HepG2 (cell line): ENCODE data around the gene CDC6. TPM values are rescaled to one million over a fixed set of nuclear protein-coding genes. Genes with fewer than 3 reads are reported as not detected.

Experiments
- ASH2L ChIP-seq: fragments of 300-600, 200-600 bp; sonication (generic); IDR thresholded peaks from 2 replicates; pipeline ENCODE4 v1.7.0; 2017; ENCODE audit warnings: low read depth, mild to moderate bottlenecking, moderate library complexity, mixed read lengths, low read length; ENCODE audit not compliant: insufficient read length
- ATF1 ChIP-seq: IDR thresholded peaks from 2 replicates; pipeline ENCODE4 v1.6.1; 2016; ENCODE audit warnings: mild to moderate bottlenecking, control low read depth
- ATM ChIP-seq: fragments of 450-650 bp; IDR thresholded peaks from 2 replicates; pipeline ENCODE4 v1.7.1; 2017; ENCODE audit warnings: mild to moderate bottlenecking, borderline replicate concordance
- CEBPG ChIP-seq: IDR thresholded peaks from 2 replicates; pipeline ENCODE4 v1.6.1; 2016
- GABPB1 ChIP-seq: IDR thresholded peaks from 2 replicates; pipeline ENCODE4 v1.6.1; 2016; ENCODE audit warnings: mild to moderate bottlenecking, missing genetic modification reagents, moderate library complexity, missing compliant biosample characterization
- GFI1 ChIP-seq: sonication (generic); formaldehyde crosslinking; IDR thresholded peaks from 2 replicates; pipeline ENCODE4 v1.5.0; 2020; ENCODE audit warnings: missing genetic modification reagents, mild to moderate bottlenecking, borderline replicate concordance
- HDAC2 ChIP-seq: sonication (generic); formaldehyde crosslinking; IDR thresholded peaks from 2 replicates; pipeline ENCODE4 v1.4.0; 2020; ENCODE audit warnings: missing genetic modification reagents
- MED1 ChIP-seq: sonication (generic); formaldehyde crosslinking; IDR thresholded peaks from 2 replicates; pipeline ENCODE4 v1.4.0; 2020; ENCODE audit warnings: missing genetic modification reagents
- SAP130 ChIP-seq: IDR thresholded peaks from 2 replicates; pipeline ENCODE4 v1.6.1; 2016; ENCODE audit warnings: low read depth
- SMC3 ChIP-seq: IDR thresholded peaks from 2 replicates; pipeline ENCODE4 v1.6.1; 2011; ENCODE audit warnings: low read length, improper control_type of control experiment
- ZMYM4 ChIP-seq: sonication (generic); formaldehyde crosslinking; IDR thresholded peaks from 2 replicates; pipeline ENCODE4 v1.8.1; 2023; ENCODE audit warnings: mild to moderate bottlenecking, missing genetic modification reagents
- ZNF230 ChIP-seq: sonication (generic); formaldehyde crosslinking; IDR thresholded peaks from 2 replicates; pipeline ENCODE4 v1.4.0; 2020; ENCODE audit warnings: mild to moderate bottlenecking, missing genetic modification reagents
- ZNF263 ChIP-seq: sonication (generic); formaldehyde crosslinking; IDR thresholded peaks from 2 replicates; pipeline ENCODE4 v1.4.0; 2020; ENCODE audit warnings: missing genetic modification reagents
- ZNF547 ChIP-seq: sonication (generic); formaldehyde crosslinking; IDR thresholded peaks from 2 replicates; pipeline ENCODE4 v1.5.1; 2020; ENCODE audit warnings: mild to moderate bottlenecking, missing genetic modification reagents
- ZNF782 ChIP-seq: sonication (generic); formaldehyde crosslinking; IDR thresholded peaks from 2 replicates; pipeline ENCODE4 v1.4.0; 2020; ENCODE audit warnings: missing genetic modification reagents, mild to moderate bottlenecking, borderline replicate concordance
- ZNF883 ChIP-seq: sonication (generic); formaldehyde crosslinking; IDR thresholded peaks from 2 replicates; pipeline ENCODE4 v1.5.1; 2020; ENCODE audit warnings: mild to moderate bottlenecking, missing genetic modification reagents; ENCODE audit errors: not compliant biosample characterization
- ZNF891 ChIP-seq: sonication (generic); formaldehyde crosslinking; IDR thresholded peaks from 2 replicates; pipeline ENCODE4 v1.5.0; 2020; ENCODE audit warnings: mild to moderate bottlenecking, missing genetic modification reagents
- polyA plus RNA-seq, 8 experiments: library from polyadenylated mRNA; depleted of rRNA in 3 of 8; stranded (reverse) in 7 of 8; unstranded in 1 of 8; fragments of >200 nt; fragmentation: Illumina TruSeq in 4 of 8; extraction: Trizol in 4 of 8; gene quantifications; 2 replicates each; pipeline versions ENCODE4 v1.2.1 to v1.2.3, GENCODE V29; 2011 to 2016; ENCODE audit warnings: low read depth in 4 of 8, missing spikeins in 1 of 8, mixed read lengths in 1 of 8; ENCODE audit not compliant: insufficient read depth in 1 of 8
- total RNA-seq, 5 experiments: library from RNA; depleted of rRNA; stranded (reverse); fragments of >200 nt; fragmentation: Illumina TruSeq; extraction: Trizol; gene quantifications; 2 replicates each; pipeline ENCODE4 v1.2.3, GENCODE V29; 2016; ENCODE audit warnings: low read depth in 1 of 5
- TF ChIP-seq, protein P1 (sequence below): sonication (generic); formaldehyde crosslinking; IDR thresholded peaks from 2 replicates; pipeline ENCODE4 v1.5.1; 2020; ENCODE audit warnings: missing genetic modification reagents, mild to moderate bottlenecking, borderline replicate concordance
- TF ChIP-seq, protein P2 (sequence below): sonication (generic); formaldehyde crosslinking; IDR thresholded peaks from 2 replicates; pipeline ENCODE4 v1.4.0; 2020; ENCODE audit warnings: missing genetic modification reagents
- TF ChIP-seq, protein P3 (sequence below): sonication (generic); formaldehyde crosslinking; IDR thresholded peaks from 2 replicates; pipeline ENCODE4 v1.4.0; 2020; ENCODE audit warnings: missing genetic modification reagents
- TF ChIP-seq, protein P4 (sequence below): sonication (generic); formaldehyde crosslinking; IDR thresholded peaks from 2 replicates; pipeline ENCODE4 v1.5.0; 2020; ENCODE audit warnings: missing genetic modification reagents

The CDC6 gene
- total and polyA plus RNA-seq, 2 of the 13 experiments (the other 11 are each of a cell fraction or from before 2014, with no cell fraction given): 17.4 to 114 TPM

DNA sequence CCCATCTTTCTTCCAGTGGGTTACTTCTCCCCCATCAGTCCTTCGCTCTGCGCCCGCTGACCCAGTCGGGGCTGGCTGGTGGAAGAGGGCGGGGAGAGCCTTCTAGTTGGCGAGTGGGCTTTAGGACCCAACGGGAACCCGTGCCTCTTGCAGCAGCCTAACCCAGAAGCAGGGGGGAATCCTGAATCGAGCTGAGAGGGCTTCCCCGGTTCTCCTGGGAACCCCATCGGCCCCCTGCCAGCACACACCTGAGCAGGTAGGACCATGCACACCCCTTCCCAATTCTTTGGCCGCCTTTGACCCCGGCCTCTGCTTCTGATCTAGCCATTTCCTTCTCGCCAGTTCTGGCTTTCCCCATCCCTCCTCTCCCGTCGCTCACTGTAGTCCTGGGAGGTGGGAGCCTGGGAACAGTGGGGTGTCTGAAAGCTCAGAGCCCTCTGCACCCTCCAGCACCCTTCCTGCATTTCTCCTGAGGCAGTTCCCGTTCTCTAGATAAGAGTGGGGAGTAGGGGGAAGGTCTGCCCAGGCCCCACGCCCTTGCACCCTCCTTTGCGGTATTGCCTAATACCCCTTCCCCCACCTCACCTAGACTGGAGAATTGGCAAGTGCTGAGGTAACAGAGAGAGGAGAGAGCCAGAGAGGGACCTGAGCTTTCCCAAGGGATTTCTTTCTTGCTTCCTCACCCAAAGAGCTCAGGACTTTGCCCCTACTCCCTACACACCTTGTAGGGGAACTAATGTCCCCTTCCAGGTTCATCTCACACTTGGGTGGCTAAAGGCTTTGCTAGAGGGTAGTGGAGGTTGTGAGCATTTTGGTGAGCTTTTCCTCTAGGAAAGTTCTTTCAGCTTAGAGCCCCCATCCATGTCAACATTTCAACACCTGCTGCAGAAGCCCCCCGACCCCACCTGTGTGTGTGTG is 21.6 kb downstream of the CDC6 start, which contains the start of gene RARA (continued):
- TF ChIP-seq MED1 (CRISPR knock-in tag): peak; percentile 25; the same call in 1 of the 2 replicates
- TF ChIP-seq, protein P1, sequence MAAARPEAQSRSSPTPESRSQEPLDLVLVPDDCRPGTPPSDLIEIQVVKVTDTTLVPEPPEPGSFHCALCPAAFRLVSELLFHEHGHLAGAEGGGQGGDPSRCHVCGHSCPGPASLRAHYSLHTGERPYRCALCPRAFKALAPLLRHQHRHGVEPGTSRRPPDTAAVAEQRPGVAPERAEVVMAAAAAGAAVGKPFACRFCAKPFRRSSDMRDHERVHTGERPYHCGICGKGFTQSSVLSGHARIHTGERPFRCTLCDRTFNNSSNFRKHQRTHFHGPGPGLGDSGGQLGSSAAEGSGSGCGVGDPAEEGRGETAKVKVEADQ (CRISPR knock-in tag): peak; percentile 44; the same call in 1 of the 2 replicates
- TF ChIP-seq, protein P2, sequence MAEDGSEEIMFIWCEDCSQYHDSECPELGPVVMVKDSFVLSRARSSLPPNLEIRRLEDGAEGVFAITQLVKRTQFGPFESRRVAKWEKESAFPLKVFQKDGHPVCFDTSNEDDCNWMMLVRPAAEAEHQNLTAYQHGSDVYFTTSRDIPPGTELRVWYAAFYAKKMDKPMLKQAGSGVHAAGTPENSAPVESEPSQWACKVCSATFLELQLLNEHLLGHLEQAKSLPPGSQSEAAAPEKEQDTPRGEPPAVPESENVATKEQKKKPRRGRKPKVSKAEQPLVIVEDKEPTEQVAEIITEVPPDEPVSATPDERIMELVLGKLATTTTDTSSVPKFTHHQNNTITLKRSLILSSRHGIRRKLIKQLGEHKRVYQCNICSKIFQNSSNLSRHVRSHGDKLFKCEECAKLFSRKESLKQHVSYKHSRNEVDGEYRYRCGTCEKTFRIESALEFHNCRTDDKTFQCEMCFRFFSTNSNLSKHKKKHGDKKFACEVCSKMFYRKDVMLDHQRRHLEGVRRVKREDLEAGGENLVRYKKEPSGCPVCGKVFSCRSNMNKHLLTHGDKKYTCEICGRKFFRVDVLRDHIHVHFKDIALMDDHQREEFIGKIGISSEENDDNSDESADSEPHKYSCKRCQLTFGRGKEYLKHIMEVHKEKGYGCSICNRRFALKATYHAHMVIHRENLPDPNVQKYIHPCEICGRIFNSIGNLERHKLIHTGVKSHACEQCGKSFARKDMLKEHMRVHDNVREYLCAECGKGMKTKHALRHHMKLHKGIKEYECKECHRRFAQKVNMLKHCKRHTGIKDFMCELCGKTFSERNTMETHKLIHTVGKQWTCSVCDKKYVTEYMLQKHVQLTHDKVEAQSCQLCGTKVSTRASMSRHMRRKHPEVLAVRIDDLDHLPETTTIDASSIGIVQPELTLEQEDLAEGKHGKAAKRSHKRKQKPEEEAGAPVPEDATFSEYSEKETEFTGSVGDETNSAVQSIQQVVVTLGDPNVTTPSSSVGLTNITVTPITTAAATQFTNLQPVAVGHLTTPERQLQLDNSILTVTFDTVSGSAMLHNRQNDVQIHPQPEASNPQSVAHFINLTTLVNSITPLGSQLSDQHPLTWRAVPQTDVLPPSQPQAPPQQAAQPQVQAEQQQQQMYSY (CRISPR knock-in tag): no peak
- TF ChIP-seq ZNF891 (CRISPR knock-in tag): peak; percentile 50; the same call in 1 of the 2 replicates
- peak; percentile 94 for TF ChIP-seq CEBPG (CRISPR knock-in tag)
- TF ChIP-seq, protein P3, sequence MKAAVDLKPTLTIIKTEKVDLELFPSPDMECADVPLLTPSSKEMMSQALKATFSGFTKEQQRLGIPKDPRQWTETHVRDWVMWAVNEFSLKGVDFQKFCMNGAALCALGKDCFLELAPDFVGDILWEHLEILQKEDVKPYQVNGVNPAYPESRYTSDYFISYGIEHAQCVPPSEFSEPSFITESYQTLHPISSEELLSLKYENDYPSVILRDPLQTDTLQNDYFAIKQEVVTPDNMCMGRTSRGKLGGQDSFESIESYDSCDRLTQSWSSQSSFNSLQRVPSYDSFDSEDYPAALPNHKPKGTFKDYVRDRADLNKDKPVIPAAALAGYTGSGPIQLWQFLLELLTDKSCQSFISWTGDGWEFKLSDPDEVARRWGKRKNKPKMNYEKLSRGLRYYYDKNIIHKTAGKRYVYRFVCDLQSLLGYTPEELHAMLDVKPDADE (CRISPR knock-in tag): no peak
- TF ChIP-seq HDAC2 (CRISPR knock-in tag): no peak; the same call in 1 of the 2 replicates
- TF ChIP-seq ZNF230 (CRISPR knock-in tag): 0 out of 2 replicates have a peak, but pooled peaks have one; percentile 38
- TF ChIP-seq ZNF547 (CRISPR knock-in tag): peak; percentile 24
- no peak for TF ChIP-seq ATM
- TF ChIP-seq ZMYM4: peak; percentile 30
- TF ChIP-seq GABPB1: peak; percentile 46; the same call in 1 of the 2 replicates
- TF ChIP-seq, protein P4, sequence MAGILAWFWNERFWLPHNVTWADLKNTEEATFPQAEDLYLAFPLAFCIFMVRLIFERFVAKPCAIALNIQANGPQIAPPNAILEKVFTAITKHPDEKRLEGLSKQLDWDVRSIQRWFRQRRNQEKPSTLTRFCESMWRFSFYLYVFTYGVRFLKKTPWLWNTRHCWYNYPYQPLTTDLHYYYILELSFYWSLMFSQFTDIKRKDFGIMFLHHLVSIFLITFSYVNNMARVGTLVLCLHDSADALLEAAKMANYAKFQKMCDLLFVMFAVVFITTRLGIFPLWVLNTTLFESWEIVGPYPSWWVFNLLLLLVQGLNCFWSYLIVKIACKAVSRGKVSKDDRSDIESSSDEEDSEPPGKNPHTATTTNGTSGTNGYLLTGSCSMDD (CRISPR knock-in tag): no peak
- peak; percentile 59 for TF ChIP-seq ZNF883 (CRISPR knock-in tag)
- TF ChIP-seq ASH2L: peak; percentile 38
- 0 out of 2 replicates have a peak, but pooled peaks have one; percentile 43 for TF ChIP-seq ZNF782
- TF ChIP-seq SMC3: peak; percentile 10; the same call in 1 of the 2 replicates
- peak; percentile 24; the same call in 1 of the 2 replicates for TF ChIP-seq GFI1
- peak; percentile 75 for TF ChIP-seq SAP130 (CRISPR knock-in tag)
- no peak for TF ChIP-seq ATF1 (CRISPR knock-in tag)
- 0 out of 2 replicates have a peak, but pooled peaks have one; percentile 16 for TF ChIP-seq ZNF263 (CRISPR knock-in tag)
